GM18526 (cell line): ENCODE measurements around the gene REELD1.

ENCODE experiments used
- POLR2A ChIP-seq: IDR thresholded peaks from 3 replicates; pipeline ENCODE4 v1.6.1; 2011; ENCODE audit not compliant: insufficient read length; ENCODE audit errors: extremely low read depth

Gene REELD1

GRCh38 chr4:146245246-146245645, 30.9 kb downstream of the REELD1 start:
- no peak for TF ChIP-seq POLR2A

GRCh38 chr4:146245850-146246249, 31.5 kb downstream of the REELD1 start:
- no peak for TF ChIP-seq POLR2A

GRCh38 chr4:146246381-146246780, 32.0 kb downstream of the REELD1 start:
- TF ChIP-seq POLR2A: no peak

- TF ChIP-seq POLR2A: no peak
Measured at GRCh38 chr4:146247356-146247755, 33.0 kb downstream of the REELD1 start.

- TF ChIP-seq POLR2A: no peak
Measured at GRCh38 chr4:146252969-146253611, 38.8 kb downstream of the REELD1 start.

GRCh38 chr4:146255463-146255862, 41.1 kb downstream of the REELD1 start:
- no peak for TF ChIP-seq POLR2A

- TF ChIP-seq POLR2A: no peak
Measured at GRCh38 chr4:146255874-146256273, 41.5 kb downstream of the REELD1 start.

- no peak for TF ChIP-seq POLR2A
Measured at GRCh38 chr4:146256328-146256727, 42.0 kb downstream of the REELD1 start.

GRCh38 chr4:146257511-146257910, 43.2 kb downstream of the REELD1 start:
- no peak for TF ChIP-seq POLR2A

GRCh38 chr4:146260521-146260920, 46.2 kb downstream of the REELD1 start:
- no peak for TF ChIP-seq POLR2A

GRCh38 chr4:146261041-146261440, 46.7 kb downstream of the REELD1 start:
- TF ChIP-seq POLR2A: no peak

GRCh38 chr4:146263793-146264192, 49.5 kb downstream of the REELD1 start:
- no peak for TF ChIP-seq POLR2A

GRCh38 chr4:146265950-146266490, 51.7 kb downstream of the REELD1 start:
- TF ChIP-seq POLR2A: no peak

- no peak for TF ChIP-seq POLR2A
Measured at GRCh38 chr4:146267826-146268225, 53.5 kb downstream of the REELD1 start.

GRCh38 chr4:146269228-146269653, 54.9 kb downstream of the REELD1 start:
- TF ChIP-seq POLR2A: no peak

- no peak for TF ChIP-seq POLR2A
Measured at GRCh38 chr4:146271466-146271865, 57.1 kb downstream of the REELD1 start.
